Cardiac fibroblast (primary cell): ENCODE measurements around the gene CNTN3.
A peak's percentile ranks its signal among the peaks of the same experiment; 100 is the strongest.

Source experiments
- DNase-seq, 2 donors: peaks; one replicate each; pipeline versions ENCODE4 v3.0.0 to v3.0.0-alpha.2; 2010; ENCODE audit warnings: low read depth in 2 of 2
- H3K4me3 ChIP-seq, 2 donors: replicated peaks in 1 of 2; 1 replicate in 1 of 2; 2 replicates in 1 of 2; pipeline ENCODE4 v1.5.1; 2011; ENCODE audit warnings: low read depth in 2 of 2, low read length in 2 of 2, mild to moderate bottlenecking in 2 of 2, moderate library complexity in 1 of 2
- CTCF ChIP-seq: IDR thresholded peaks from one replicate; pipeline ENCODE4 v1.5.1; 2011; ENCODE audit warnings: low read depth, mild to moderate bottlenecking, low read length, inconsistent platforms

CNTN3 gene

GRCh38 chr3:74605437-74605836, 9.0 kb downstream of the CNTN3 start:
- DNase-seq, result no peak
- no peak overlapping the region for H3K4me3 ChIP-seq
- TF ChIP-seq CTCF, result no peak

- H3K4me3 ChIP-seq, result no peak overlapping the region
- TF ChIP-seq CTCF, result no peak
- peak in 1 of 2 donors; percentile 21 for DNase-seq
Measured at GRCh38 chr3:74603292-74603691, 11.2 kb downstream of the CNTN3 start.

- no peak overlapping the region for H3K4me3 ChIP-seq
- DNase-seq, result no peak
- TF ChIP-seq CTCF, result no peak
Measured at GRCh38 chr3:74602471-74602870, 12.0 kb downstream of the CNTN3 start.

GRCh38 chr3:74601793-74602192, 12.7 kb downstream of the CNTN3 start:
- no peak for TF ChIP-seq CTCF
- H3K4me3 ChIP-seq, result no peak overlapping the region
- no peak for DNase-seq

- peak in 1 of 2 donors; percentile 89 for DNase-seq
- no peak for TF ChIP-seq CTCF
- no peak overlapping the region for H3K4me3 ChIP-seq
Measured at GRCh38 chr3:74599564-74599963, 14.9 kb downstream of the CNTN3 start.

GRCh38 chr3:74593152-74593551, 21.3 kb downstream of the CNTN3 start:
- peak in 1 of 2 donors; percentile 16 for DNase-seq
- H3K4me3 ChIP-seq, result no peak overlapping the region
- no peak for TF ChIP-seq CTCF

GRCh38 chr3:74592359-74592758, 22.1 kb downstream of the CNTN3 start:
- no peak for TF ChIP-seq CTCF
- no peak overlapping the region for H3K4me3 ChIP-seq
- DNase-seq, result peak; percentile 22 to 46
